ENCODE data around the gene RBFA.

The RBFA gene

GRCh38 chr18:80074697-80075096 lies 40.5 kb downstream of the RBFA start:
- DNase-seq (ENCODE audit: low spot score): no peak

- DNase-seq (ENCODE audit: low spot score): no peak
These were observed 41.7 kb downstream of the RBFA start for GRCh38 chr18:80075940-80076339.

- DNase-seq (ENCODE audit: low spot score): no peak
These were observed 42.1 kb downstream of the RBFA start for GRCh38 chr18:80076379-80076778.

- DNase-seq (ENCODE audit: low spot score): no peak
These were observed 43.6 kb downstream of the RBFA start for GRCh38 chr18:80077873-80078272.
